GM12872 (cell line): Measurements from ENCODE around the gene TDRD7.

ENCODE experiments used
- TF ChIP-seq, protein P1 (sequence below): IDR thresholded peaks from 3 replicates; pipeline ENCODE4 v1.5.1; 2011; ENCODE audit warnings: low read depth, mild to moderate bottlenecking, low read length, moderate library complexity; ENCODE audit not compliant: insufficient read depth

Gene TDRD7

DNA sequence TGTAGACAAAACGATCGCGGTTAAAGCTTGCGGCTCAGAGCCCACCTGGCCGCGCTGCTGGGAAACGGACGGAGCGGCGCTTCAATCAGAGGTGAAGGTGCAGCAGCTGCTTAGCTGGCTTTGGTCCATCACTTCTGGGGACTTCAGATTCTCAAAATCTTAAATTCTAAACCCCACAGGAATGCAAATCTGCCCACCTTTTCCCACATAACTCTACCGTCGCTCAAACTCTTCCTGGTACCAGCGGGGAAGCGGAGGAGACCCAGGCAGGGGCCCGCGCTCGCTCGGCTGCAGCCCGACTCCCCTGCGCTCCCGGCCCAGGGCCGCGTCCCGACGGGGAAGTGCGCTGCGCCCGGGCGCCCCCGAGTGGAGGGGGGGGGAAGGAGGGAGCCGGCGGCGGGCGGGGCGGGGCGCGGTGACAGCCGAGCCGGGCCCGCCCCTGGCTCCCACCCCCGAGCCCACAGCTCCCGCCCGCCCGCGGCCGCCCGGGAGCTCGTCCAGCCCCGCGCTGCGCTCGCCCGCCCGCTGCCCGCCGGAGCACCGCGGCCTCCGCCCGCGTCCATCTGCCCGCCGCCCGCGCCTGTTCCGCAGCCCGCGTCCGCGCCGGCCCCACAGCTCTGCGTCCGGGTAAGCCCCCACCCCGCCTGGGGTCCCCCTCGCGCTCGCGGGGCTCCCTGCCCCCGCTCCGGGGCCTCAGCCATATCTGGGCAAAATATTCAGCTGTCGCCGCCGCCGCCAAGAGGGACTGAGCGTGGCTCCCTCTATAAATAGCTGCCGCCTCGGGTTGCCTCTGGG, 89.5 kb downstream of the TDRD7 start, which contains the start of gene TMOD1:
TMOD1 (plus strand) TSS at position 490 of the 795 bp plus-strand sequence. CDS start 22,523 bp downstream, outside the sequence.
- TF ChIP-seq, protein P1, sequence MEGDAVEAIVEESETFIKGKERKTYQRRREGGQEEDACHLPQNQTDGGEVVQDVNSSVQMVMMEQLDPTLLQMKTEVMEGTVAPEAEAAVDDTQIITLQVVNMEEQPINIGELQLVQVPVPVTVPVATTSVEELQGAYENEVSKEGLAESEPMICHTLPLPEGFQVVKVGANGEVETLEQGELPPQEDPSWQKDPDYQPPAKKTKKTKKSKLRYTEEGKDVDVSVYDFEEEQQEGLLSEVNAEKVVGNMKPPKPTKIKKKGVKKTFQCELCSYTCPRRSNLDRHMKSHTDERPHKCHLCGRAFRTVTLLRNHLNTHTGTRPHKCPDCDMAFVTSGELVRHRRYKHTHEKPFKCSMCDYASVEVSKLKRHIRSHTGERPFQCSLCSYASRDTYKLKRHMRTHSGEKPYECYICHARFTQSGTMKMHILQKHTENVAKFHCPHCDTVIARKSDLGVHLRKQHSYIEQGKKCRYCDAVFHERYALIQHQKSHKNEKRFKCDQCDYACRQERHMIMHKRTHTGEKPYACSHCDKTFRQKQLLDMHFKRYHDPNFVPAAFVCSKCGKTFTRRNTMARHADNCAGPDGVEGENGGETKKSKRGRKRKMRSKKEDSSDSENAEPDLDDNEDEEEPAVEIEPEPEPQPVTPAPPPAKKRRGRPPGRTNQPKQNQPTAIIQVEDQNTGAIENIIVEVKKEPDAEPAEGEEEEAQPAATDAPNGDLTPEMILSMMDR, result 0 out of 3 replicates have a peak, but pooled peaks have one; percentile 15

DNA sequence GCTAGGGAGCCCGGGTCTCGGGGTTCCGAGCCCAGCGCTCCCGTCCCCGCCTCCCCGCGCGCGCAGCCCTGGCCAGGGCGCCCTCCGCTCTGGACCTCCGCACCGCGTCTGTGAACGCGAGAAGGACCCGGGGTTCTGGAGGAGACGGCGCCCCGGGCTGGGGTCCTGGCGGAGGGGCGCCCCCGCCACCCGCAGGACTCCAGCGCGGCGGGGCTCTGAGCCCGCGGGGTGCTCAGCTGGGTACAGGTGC, 90.0 kb downstream of the TDRD7 start:
- TF ChIP-seq, protein P1, result no peak

DNA sequence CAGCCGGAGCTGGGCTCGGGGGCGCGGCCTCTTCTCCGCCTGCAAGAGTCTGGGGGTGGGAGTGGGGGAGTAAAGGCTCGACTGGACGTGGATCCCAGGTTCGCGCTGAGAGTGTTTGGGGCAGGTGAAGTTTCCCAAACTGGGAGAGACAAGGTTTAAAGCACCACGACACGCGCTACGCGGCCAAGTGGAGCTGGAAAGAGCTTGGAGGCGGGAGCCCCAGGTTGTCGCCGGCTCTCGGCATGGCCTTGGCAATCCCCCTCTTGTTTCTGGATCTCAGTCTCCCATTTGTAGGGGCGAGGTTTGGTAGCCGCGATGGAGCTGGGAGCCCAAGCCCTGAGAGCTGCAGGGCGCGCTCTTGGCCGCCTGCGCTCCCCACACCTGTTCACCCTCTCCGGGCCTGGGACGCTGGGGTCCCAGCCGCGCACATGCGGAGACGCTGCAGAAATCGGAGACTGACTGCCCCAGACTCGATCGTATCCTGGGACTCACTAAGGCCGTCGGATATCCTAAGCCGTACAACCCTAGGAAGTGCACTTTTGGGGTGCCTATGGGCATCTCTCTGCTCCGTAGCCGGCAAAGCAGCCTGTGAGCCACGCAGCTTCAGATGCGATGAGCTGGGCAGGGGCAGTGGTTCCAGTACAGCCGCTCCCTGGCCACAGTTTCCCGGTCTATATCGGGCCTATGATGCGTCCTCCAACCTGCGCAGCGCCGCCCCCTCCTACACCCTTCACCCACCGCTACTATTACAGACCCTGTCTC, 90.5 kb downstream of the TDRD7 start:
- TF ChIP-seq, protein P1, result no peak

DNA sequence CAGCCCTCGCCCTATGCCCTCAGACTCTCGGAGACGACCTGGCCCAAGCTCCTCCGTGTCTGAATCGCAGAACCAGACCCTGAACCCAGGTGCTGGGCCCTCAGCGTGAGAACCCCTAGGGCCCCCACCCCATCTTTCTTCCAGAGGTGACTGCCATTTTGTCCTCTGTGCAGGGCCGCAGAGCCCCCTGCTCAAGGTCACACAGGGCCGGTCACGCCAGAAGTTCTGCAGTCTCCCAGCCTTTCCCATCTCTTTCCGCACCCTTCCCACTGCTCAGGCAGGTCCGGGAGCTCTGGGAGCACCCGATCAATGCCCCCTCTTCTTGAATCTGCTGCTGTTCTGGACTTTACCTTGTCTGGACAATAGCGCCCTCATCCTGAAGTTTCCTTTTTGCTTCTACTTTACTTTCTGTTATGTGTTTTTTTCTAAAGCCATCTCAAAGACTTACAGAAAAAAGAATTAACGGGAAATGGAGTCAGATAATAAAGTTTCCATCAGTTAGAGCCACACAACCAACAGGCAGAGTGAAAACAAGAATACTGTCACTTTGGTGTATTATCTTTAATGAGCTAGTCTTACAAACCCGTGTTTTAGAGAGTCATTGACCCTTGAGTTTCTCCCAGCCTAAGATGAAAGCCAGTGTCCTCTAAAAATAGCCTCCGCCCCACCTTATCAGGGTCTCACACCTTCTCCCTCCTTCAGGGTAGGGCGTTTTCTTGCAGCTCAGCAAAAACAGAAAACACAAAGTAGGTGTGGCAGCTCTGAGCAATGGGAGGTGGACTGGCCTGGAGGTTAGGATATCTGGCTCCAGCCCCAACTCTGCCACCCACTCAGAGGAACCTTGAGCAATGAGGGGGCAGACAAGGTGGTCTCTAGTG, 91.3 kb downstream of the TDRD7 start:
- TF ChIP-seq, protein P1, result peak; percentile 36

DNA sequence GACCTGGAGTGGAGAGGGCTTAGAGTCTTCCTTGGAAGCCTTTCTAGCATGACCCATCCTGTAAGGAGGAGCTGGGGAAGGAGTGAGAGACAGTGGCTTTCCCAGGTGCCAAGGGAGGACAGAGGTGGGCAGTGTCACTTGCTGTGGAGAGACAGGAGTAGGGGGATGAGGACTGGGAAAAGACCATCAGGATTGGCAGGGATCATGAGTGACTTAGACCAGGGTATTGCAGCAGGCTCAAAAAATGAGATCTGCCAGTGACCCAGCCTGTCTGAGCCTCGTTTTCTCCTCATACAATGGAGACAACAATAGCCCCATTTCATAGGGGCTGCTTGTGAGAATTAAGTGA, 91.9 kb downstream of the TDRD7 start:
- TF ChIP-seq, protein P1, result no peak

DNA sequence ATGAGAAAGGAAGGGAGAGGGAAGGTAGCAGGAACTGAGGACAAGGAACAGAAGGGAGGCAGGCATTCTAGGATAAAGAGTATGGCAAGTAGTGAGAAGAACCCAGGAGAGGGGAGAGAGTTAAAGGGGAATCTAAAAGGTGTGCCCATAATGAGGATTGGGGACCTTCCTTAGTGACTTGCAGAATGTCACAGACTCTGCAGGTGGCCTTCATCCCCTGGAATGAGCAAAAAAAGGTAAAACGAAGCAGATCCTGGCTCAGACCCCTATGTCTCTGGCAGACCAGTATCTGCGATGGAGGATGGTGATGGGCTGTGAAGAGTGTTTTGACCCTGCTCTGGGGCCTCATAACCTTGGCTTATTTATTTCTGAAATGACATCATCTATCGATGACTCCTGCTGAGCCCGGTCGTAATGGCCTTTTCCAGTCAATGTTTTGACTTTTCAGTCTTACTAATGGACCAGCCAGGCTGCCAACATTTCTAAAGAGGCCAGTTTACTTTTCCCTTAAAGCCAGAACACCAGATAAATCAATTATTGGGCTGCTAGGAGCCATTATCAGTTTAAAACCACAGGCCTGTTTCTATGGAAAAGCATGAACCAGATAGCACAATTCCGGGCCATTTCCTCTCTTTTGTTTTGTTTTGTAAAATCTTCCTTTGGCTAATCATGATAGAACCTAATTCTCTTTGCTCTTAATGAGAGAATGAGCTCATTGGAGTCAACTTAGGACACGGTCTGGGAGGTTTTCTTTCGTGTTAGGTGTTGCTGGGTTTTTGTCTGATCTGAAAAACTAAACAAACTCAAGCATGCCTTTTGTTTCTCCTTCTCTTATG, 92.7 kb downstream of the TDRD7 start:
- TF ChIP-seq, protein P1, result no peak
